Measurements from ENCODE around the gene CCDC71.

The CCDC71 gene

DNA sequence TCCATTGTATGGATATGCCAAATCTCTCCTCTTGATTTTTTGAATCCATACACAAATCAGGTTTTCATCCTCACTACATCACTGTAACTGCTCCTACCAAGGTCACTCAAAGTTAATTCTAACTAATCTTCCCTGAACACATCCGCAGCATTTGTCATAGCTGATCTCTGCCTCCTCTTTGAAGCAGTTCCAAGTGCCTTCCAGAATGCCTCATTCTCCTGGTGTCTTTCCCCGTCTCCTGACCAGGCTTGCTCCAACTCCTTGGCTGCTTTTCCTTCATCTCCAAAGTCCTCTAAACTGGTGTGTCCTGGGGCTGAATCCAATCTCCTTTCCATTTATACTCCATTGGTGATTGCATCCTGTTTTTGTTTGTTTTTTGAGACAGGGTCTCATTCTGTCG, 32.0 kb upstream of the CCDC71 start:
- in situ Hi-C loops (cut with MboI; ENCODE audit: low pct_unique_long_range_greater_than_20kb, low sequenced_read_pairs, unreplicated experiment), result no loop called here
- DNase-seq (ENCODE audit: low spot score), result no peak
- TF ChIP-seq, protein P1, sequence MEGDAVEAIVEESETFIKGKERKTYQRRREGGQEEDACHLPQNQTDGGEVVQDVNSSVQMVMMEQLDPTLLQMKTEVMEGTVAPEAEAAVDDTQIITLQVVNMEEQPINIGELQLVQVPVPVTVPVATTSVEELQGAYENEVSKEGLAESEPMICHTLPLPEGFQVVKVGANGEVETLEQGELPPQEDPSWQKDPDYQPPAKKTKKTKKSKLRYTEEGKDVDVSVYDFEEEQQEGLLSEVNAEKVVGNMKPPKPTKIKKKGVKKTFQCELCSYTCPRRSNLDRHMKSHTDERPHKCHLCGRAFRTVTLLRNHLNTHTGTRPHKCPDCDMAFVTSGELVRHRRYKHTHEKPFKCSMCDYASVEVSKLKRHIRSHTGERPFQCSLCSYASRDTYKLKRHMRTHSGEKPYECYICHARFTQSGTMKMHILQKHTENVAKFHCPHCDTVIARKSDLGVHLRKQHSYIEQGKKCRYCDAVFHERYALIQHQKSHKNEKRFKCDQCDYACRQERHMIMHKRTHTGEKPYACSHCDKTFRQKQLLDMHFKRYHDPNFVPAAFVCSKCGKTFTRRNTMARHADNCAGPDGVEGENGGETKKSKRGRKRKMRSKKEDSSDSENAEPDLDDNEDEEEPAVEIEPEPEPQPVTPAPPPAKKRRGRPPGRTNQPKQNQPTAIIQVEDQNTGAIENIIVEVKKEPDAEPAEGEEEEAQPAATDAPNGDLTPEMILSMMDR (IDR thresholded peaks at IDR 0.05; ENCODE audit: extremely low read depth, insufficient read depth, missing control alignments), result no peak

DNA sequence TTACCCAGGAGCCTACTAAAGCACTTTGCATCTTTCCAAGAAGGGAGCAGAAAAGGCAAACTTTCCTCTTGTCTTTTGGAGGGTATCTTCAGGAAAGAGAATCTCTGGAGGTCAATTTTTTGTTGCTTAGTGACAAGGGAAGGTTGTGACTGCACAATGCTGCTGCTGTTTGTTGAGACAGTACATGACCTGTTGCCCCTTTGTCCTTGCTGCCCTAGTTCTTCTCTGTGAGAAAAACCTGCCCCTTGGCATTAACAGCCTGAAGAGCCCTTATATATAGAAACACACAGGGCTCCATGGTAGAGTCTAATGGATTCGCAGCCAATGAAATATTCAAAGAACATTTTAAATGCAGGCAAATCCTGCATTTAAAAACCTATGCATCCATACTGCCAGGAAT, 25.6 kb upstream of the CCDC71 start:
- no peak for DNase-seq (ENCODE audit: low spot score)
- in situ Hi-C loops (cut with MboI; ENCODE audit: low pct_unique_long_range_greater_than_20kb, low sequenced_read_pairs, unreplicated experiment), result no loop called here
- TF ChIP-seq, protein P1 (IDR thresholded peaks at IDR 0.05; ENCODE audit: extremely low read depth, insufficient read depth, missing control alignments), result no peak

DNA sequence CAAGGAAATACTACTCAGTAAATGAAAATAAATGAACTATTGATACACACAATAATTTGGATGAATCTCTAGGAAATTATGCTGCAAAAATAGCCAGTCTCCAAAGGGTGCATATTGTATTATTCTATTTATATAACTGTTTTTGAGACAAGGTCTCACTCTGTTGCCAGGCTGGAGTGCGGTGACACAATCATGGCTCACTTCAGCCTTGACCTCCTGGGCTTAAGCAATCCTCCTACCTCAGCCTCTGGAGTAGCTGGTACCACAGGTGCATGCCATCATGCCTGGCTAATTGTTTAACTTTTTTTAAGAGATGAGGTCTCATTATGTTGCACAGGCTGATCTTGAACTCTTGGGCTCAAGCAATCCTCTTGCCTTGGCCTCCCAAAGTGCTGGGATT, 17.7 kb upstream of the CCDC71 start:
- no peak for DNase-seq (ENCODE audit: low spot score)
- TF ChIP-seq, protein P1 (IDR thresholded peaks at IDR 0.05; ENCODE audit: extremely low read depth, insufficient read depth, missing control alignments), result no peak
- in situ Hi-C loops (cut with MboI; ENCODE audit: low pct_unique_long_range_greater_than_20kb, low sequenced_read_pairs, unreplicated experiment), result no loop called here

DNA sequence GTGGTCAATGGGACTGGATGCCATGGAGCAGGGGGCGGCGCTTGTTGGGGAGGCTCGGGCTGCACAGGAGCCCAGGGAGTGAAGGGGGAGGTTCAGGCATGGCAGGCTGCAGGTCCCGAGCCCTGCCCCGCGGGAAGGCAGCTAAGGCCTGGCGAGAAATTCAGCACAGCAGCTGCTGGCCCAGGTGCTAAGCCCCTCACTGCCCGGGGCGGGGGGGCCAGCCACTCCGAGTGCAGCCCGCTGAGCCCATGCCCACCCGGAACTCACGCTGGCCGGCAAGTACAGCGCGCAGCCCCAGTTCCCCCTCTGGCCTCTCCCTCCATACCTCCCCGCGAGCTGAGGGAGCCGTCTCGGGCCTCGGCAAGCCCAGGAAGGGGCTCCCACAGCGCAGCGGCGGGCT, 16.6 kb upstream of the CCDC71 start:
- in situ Hi-C loops (cut with MboI; ENCODE audit: low pct_unique_long_range_greater_than_20kb, low sequenced_read_pairs, unreplicated experiment), result no loop called here
- no peak for DNase-seq (ENCODE audit: low spot score)
- TF ChIP-seq, protein P1 (IDR thresholded peaks at IDR 0.05; ENCODE audit: extremely low read depth, insufficient read depth, missing control alignments), result no peak

DNA sequence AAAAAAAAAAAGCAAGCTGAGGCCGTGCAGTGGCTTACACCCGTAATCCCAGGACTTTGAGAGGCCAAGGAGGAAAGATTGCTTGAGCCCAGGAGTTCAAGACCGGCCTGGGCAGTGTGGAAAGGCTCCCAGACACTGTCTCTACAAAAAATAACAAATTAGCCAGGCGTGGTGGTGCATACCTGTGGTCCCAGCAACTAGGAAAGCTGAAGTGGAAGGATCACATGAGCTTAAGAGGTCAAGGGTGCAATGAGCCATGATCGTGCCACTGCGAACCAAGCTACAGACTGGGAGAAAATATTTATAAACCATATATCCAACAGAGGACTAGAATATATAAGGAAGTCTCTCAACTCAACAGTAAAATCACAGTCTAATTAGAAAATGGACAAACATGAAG, 15.2 kb upstream of the CCDC71 start:
- in situ Hi-C loops (cut with MboI; ENCODE audit: low pct_unique_long_range_greater_than_20kb, low sequenced_read_pairs, unreplicated experiment), result no loop called here
- TF ChIP-seq, protein P1 (IDR thresholded peaks at IDR 0.05; ENCODE audit: extremely low read depth, insufficient read depth, missing control alignments), result no peak
- DNase-seq (ENCODE audit: low spot score), result no peak

DNA sequence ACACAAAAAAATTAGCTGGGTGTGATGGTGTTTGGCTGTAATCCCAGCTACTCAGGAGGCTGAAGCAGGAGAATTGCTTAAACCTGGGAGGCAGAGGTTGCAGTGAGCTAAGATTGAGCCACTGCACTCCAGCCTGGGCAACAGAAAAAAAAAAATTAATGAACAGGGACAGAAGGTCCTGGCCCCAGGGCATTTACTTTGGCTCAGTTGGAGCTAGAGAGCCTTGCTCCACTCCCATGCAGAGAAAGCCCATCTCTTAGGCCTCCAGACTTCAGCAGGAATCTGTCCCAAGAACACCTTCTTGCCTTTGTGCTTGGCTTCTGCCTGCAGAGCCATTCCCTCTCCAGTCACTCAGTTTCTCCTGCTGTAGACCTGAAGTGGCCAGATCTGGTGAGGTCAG, 14.0 kb upstream of the CCDC71 start:
- in situ Hi-C loops (cut with MboI; ENCODE audit: low pct_unique_long_range_greater_than_20kb, low sequenced_read_pairs, unreplicated experiment), result no loop called here
- TF ChIP-seq, protein P1 (IDR thresholded peaks at IDR 0.05; ENCODE audit: extremely low read depth, insufficient read depth, missing control alignments), result no peak
- no peak for DNase-seq (ENCODE audit: low spot score)

DNA sequence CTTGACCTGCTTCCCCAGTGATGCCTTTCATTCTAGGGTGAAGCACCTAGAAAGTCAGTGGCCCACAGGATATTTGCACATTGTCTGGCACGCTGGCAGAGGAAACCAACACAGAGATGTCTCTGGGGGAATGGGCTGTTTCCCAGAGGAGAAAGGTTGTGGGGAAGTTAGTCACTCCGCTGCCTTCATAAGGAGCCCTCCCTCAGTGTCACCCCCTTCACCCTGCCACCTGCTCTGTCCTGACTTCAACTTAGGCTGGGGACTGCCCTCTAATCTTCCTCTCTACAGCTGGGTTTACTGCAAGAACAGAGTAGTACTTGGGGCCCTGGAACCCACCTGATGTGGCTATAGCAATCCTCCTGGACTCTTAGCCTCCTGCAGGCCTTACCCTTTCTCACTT, 10.9 kb upstream of the CCDC71 start:
- no peak for DNase-seq (ENCODE audit: low spot score)
- TF ChIP-seq, protein P1 (IDR thresholded peaks at IDR 0.05; ENCODE audit: extremely low read depth, insufficient read depth, missing control alignments), result no peak
- in situ Hi-C loops (cut with MboI; ENCODE audit: low pct_unique_long_range_greater_than_20kb, low sequenced_read_pairs, unreplicated experiment), result no loop called here
